K562 (cell line): ENCODE data around the gene ACSM2B. TPM values are rescaled to one million over a fixed set of nuclear protein-coding genes. Genes with fewer than 3 reads are reported as not detected.
A peak's percentile ranks its signal among the peaks of the same experiment; 100 is the strongest.

Experiments used
- ATAC-seq: fragments of 200-7000 bp; cut with Tn5 transposase; 3 replicates; pipeline ENCODE4 v1.9.1; 2020; ENCODE audit warnings: moderate library complexity
- BruUV-seq: library from RNA; stranded (reverse); fragments of 400-500 nt; replicated peaks from 2 replicates; lab custom pipeline; 2021; lab: Mats Ljungman, UMichigan
- CTCF ChIA-PET: fragments of 300-600 bp; formaldehyde crosslinking; extraction: SDS; loops from one replicate; lab custom pipeline; 2021; ENCODE audit warnings: low intra/inter-chr PET ratio; lab: Yijun Ruan, JAX
- POLR2A ChIA-PET: fragments of 300-600, 350-650 bp; sonication (Branson Sonifier 250); formaldehyde crosslinking; extraction: SDS; loops from one replicate; lab custom pipeline; 2021; ENCODE audit warnings: antibody characterized with exemption, inconsistent platforms; lab: Yijun Ruan, JAX
- DNase-seq, 4 experiments: peaks; one replicate each; pipeline versions ENCODE4 v3.0.0 to v3.0.0-alpha.2; 2011 to 2018; ENCODE audit warnings: low spot score in 3 of 4, mixed read lengths in 3 of 4; ENCODE audit errors: extremely low read depth in 1 of 4
- FAIRE-seq: peaks from 2 replicates; lab custom pipeline; 2011; peaks lifted over from hg19 to GRCh38; lab: Jason Lieb, UNC
- H2AFZ ChIP-seq: 2 replicates; pipeline ENCODE4 v1.6.0; 2011; ENCODE audit warnings: low read depth, low read length, control low read depth, inconsistent platforms
- H3K27ac ChIP-seq: fragments of 200-600 bp; 3 replicates; pipeline ENCODE4 v1.8.0; 2011; ENCODE audit warnings: low read depth, mild to moderate bottlenecking, control low read depth, inconsistent platforms, low read length, moderate library complexity, mixed read lengths; ENCODE audit errors: extremely low read depth
- H3K27me3 ChIP-seq, 2 experiments: fragments of 300-600 bp in 1 of 2; 2 replicates in 1 of 2; 3 replicates in 1 of 2; pipeline versions ENCODE4 v1.6.0 to v1.8.0; 2011; ENCODE audit warnings: inconsistent platforms in 2 of 2, low read length in 2 of 2, mild to moderate bottlenecking in 1 of 2, mixed read lengths in 1 of 2, moderate library complexity in 1 of 2; ENCODE audit not compliant: control insufficient read depth in 2 of 2, insufficient read depth in 2 of 2
- H3K36me3 ChIP-seq: fragments of 300-600 bp; 3 replicates; pipeline ENCODE4 v1.8.0; 2011; ENCODE audit warnings: mild to moderate bottlenecking, low read length, inconsistent platforms; ENCODE audit not compliant: control insufficient read depth, insufficient read depth
- H3K4me1 ChIP-seq, 2 experiments: fragments of 200-600 bp in 1 of 2; replicated peaks in 1 of 2; 2 replicates in 1 of 2; 3 replicates in 1 of 2; pipeline versions ENCODE4 v1.5.1 to v1.8.0; 2011; ENCODE audit warnings: inconsistent platforms in 2 of 2, low read length in 2 of 2, mild to moderate bottlenecking in 1 of 2, mixed read lengths in 1 of 2, moderate library complexity in 1 of 2; ENCODE audit not compliant: control insufficient read depth in 2 of 2, insufficient read depth in 2 of 2
- H3K4me2 ChIP-seq: 2 replicates; pipeline ENCODE4 v1.6.1; 2011; ENCODE audit warnings: low read length, control low read depth, inconsistent platforms, mixed read lengths; ENCODE audit not compliant: insufficient read depth
- H3K4me3 ChIP-seq: fragments of 200-600 bp; sonication (generic), shearing (Covaris generic); 2 replicates; pipeline ENCODE4 v1.5.1; 2016; ENCODE audit warnings: control low read depth, inconsistent platforms
- H3K79me2 ChIP-seq: fragments of 200-600 bp; 3 replicates; pipeline ENCODE4 v1.8.0; 2011; ENCODE audit warnings: low read length, inconsistent platforms; ENCODE audit not compliant: control insufficient read depth, insufficient read depth
- H3K9ac ChIP-seq, 2 experiments: 2 replicates each; pipeline versions ENCODE4 v1.6.0 to v1.6.1; 2011; ENCODE audit warnings: low read depth in 2 of 2, low read length in 2 of 2, control low read depth in 1 of 2, inconsistent platforms in 1 of 2, mild to moderate bottlenecking in 1 of 2, mixed read lengths in 1 of 2; ENCODE audit not compliant: insufficient read depth in 1 of 2
- H3K9me1 ChIP-seq: one replicate; pipeline ENCODE4 v1.6.0; 2011; ENCODE audit warnings: inconsistent platforms, mild to moderate bottlenecking, low read length, moderate library complexity; ENCODE audit not compliant: control insufficient read depth, insufficient read depth
- H3K9me3 ChIP-seq: replicated peaks from 2 replicates; pipeline ENCODE4 v1.5.1; 2011; ENCODE audit warnings: low read depth, low read length, inconsistent platforms; ENCODE audit not compliant: control insufficient read depth, insufficient read depth
- H4K20me1 ChIP-seq: replicated peaks from 2 replicates; pipeline ENCODE4 v1.6.1; 2011; ENCODE audit warnings: low read length, inconsistent platforms, mixed read lengths; ENCODE audit not compliant: control insufficient read depth, insufficient read depth
- NR3C1 ChIP-seq: sonication (generic); formaldehyde crosslinking; IDR thresholded peaks from 2 replicates; pipeline ENCODE4 v1.8.1; 2022; ENCODE audit warnings: missing genetic modification reagents
- PPARD ChIP-seq: fragments of 250-450 bp; sonication (Bioruptor Pico); IDR thresholded peaks from 2 replicates; pipeline ENCODE4 v1.8.0; 2022; ENCODE audit warnings: inconsistent platforms, mild to moderate bottlenecking, moderate library complexity
- SPI1 ChIP-seq: IDR thresholded peaks from 2 replicates; pipeline ENCODE4 v1.6.1; 2011; ENCODE audit warnings: low read depth, low read length, control low read depth, borderline replicate concordance
- ZBTB11 ChIP-seq, 3 experiments: fragments of 200-800 bp in 1 of 3; fragments of 250-450 bp in 1 of 3; fragments of 450-650 bp in 1 of 3; sonication (Bioruptor Pico) in 1 of 3; sonication (Bioruptor generic) in 1 of 3; formaldehyde crosslinking in 1 of 3; IDR thresholded peaks; 2 replicates each; pipeline versions ENCODE4 v1.6.1 to v1.8.0; 2016 to 2022; ENCODE audit warnings: mild to moderate bottlenecking in 2 of 3, missing genetic modification characterization in 2 of 3, missing compliant biosample characterization in 1 of 3, moderate library complexity in 1 of 3
- ZBTB40 ChIP-seq, 2 experiments: fragments of 450-650 bp in 1 of 2; sonication (generic) in 1 of 2; formaldehyde crosslinking in 1 of 2; IDR thresholded peaks; 2 replicates each; pipeline versions ENCODE4 v1.7.1 to v1.9.0; 2016 to 2022; ENCODE audit warnings: inconsistent platforms in 1 of 2, mild to moderate bottlenecking in 1 of 2, missing genetic modification reagents in 1 of 2
- ZKSCAN3 ChIP-seq: fragments of 250-450 bp; sonication (Bioruptor Pico); IDR thresholded peaks from 2 replicates; pipeline ENCODE4 v1.4.0; 2020
- ZNF717 ChIP-seq: fragments of 250-450 bp; sonication (Bioruptor Pico); IDR thresholded peaks from 2 replicates; pipeline ENCODE4 v1.5.0; 2021
- WGBS: fragments of 100-300 bp; shearing (Covaris generic); methylation state at CpG from one replicate; pipeline ENCODE4 v1.1.6; 2016; ENCODE audit warnings: low coverage, mixed read lengths; ENCODE audit not compliant: insufficient coverage; ENCODE audit errors: missing lambda C conversion rate; 5-methylcytosine and 5-hydroxymethylcytosine counted together
- in situ Hi-C: fragments of 300-500 bp; cut with MboI; formaldehyde crosslinking; loops from 4 replicates; pipeline ENCODE4 v1.15.0; 2018; ENCODE audit warnings: inconsistent platforms, mixed read lengths
- intact Hi-C: fragments of 100-400 bp; cut with micrococcal nuclease; formaldehyde crosslinking; loops from 2 replicates; pipeline ENCODE4 v1.14.2; 2022
- polyA plus RNA-seq, 8 experiments: library from polyadenylated mRNA; depleted of rRNA in 4 of 8; stranded (reverse) in 5 of 8; unstranded in 3 of 8; fragments of >200 nt; fragmentation: Nextera tagmentation in 2 of 8; fragmentation: Illumina TruSeq in 1 of 8; extraction: Ambion mirVana in 2 of 8; extraction: Trizol in 1 of 8; gene quantifications; 2 replicates each; pipeline versions ENCODE4 v1.2.1 to v1.2.3, GENCODE V29; 2011 to 2014; ENCODE audit warnings: inconsistent platforms in 1 of 8, missing spikeins in 1 of 8
- total RNA-seq, 7 experiments: library from RNA; depleted of rRNA in 6 of 7; stranded (reverse); fragments of >200 nt in 6 of 7; fragmentation: Illumina TruSeq in 2 of 7; extraction: Trizol in 2 of 7; gene quantifications; 2 replicates each; pipeline versions ENCODE4 v1.2.1 to v1.2.3, GENCODE V29; 2011 to 2021; ENCODE audit warnings: low replicate concordance in 1 of 7
- TF ChIP-seq, protein P1 (sequence below), 2 experiments: fragments of 250-450 bp in 1 of 2; fragments of 450-650 bp in 1 of 2; sonication (Bioruptor Pico) in 1 of 2; IDR thresholded peaks; 2 replicates each; pipeline versions ENCODE4 v1.6.1 to v1.8.0; 2016 to 2021; ENCODE audit warnings: mild to moderate bottlenecking in 2 of 2, moderate library complexity in 2 of 2, missing compliant biosample characterization in 1 of 2, missing genetic modification characterization in 1 of 2

Gene ACSM2B
- total and polyA plus RNA-seq, 9 of the 15 experiments (the other 6 are each of a cell fraction or from before 2014, with no cell fraction given) = 0.06 to 0.69 (median 0.55) TPM; not detected in 3

DNA sequence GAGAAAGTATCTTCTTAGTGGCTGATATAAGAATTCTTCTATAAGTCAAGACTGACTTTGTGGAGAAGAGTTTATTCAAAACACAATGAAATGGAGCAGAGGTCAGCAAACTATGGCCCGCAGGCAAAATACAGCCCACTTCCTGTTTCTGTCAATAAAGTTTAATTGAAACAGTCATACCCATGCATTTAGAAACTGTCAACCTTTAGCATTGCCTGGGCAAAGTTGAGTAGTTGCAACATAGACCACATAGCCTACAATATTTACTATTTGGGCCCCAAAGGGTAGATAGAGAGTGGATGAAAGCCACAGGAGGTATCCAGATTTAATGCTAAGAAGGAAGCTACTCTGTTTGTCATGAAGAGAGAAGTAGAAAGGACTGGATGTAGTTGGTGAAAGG is 38.0 kb downstream of the ACSM2B start:
- BruUV-seq = no TSS peak
- intact Hi-C loops = loop anchor here (10.0 kb wide), 1 partner anchor 267 kb away; the partner anchor contains the start of genes ERI2 and REXO5
- WGBS = 0% methylated on average over 1 of the region's 1 CpG
- peak; percentile 37; the same call in 1 of the 2 replicates for TF ChIP-seq SPI1
- TF ChIP-seq, protein P1, sequence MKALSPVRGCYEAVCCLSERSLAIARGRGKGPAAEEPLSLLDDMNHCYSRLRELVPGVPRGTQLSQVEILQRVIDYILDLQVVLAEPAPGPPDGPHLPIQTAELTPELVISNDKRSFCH (CRISPR knock-in tag; IDR thresholded peaks at IDR 0.05) = no peak
- TF ChIP-seq, protein P1 (tag; IDR thresholded peaks at IDR 0.05) = no peak
- TF ChIP-seq ZKSCAN3 (CRISPR knock-in tag) = no peak
- no peak for TF ChIP-seq PPARD (CRISPR knock-in tag)
- TF ChIP-seq ZBTB11 (CRISPR knock-in tag; IDR thresholded peaks at IDR 0.05) = 0 out of 6 replicates have a peak, but pooled peaks of 1 of the 3 experiments have one; percentile 22
- no peak for TF ChIP-seq ZNF717 (CRISPR knock-in tag)
- TF ChIP-seq ZBTB40 (IDR thresholded peaks at IDR 0.05) = peak; percentile 92
- TF ChIP-seq ZBTB40 (CRISPR knock-in tag; IDR thresholded peaks at IDR 0.05) = peak; percentile 73
- no peak for TF ChIP-seq NR3C1 (CRISPR knock-in tag)

More for the DNA sequence above, 38.0 kb downstream of the ACSM2B start:
- ChIA-PET POLR2A (no interaction called here), CTCF (no interaction called here)
- Histone ChIP-seq H3K4me2 (no peak overlapping the region), H4K20me1 (no peaks in the 10 kb centered on the region), H2AFZ (no peak overlapping the region), H3K4me3 (no peak overlapping the region), H3K36me3 (no peaks in the 10 kb centered on the region), H3K79me2 (no peaks in the 10 kb centered on the region), H3K9ac (no peak overlapping the region), H3K9me3 (no peaks in the 10 kb centered on the region), H3K9me1 (no peaks in the 10 kb centered on the region), H3K4me1 (no peaks in the 10 kb centered on the region; a peak in 1 of 5 replicates), H3K27ac (no peak overlapping the region), H3K27me3 (no peaks in the 10 kb centered on the region; a peak in 1 of 5 replicates)
- ATAC-seq = no peak
- in situ Hi-C loops = no loop called here
- no peak for DNase-seq
- no peak for FAIRE-seq
